ENCODE measurements around the gene SLC6A4. TPM values are rescaled to one million over a fixed set of nuclear protein-coding genes. Genes with fewer than 3 reads are reported as not detected.

Gene SLC6A4
- total RNA-seq, 1 experiment from 2014 or later, result not detected

GRCh38 chr17:30221346-30221745 lies 14.2 kb downstream of the SLC6A4 start:
- no peaks in the 10 kb centered on the region for H3K9me3 Mint-ChIP-seq (ENCODE audit: low read depth, unreplicated experiment)
- no peak overlapping the region for H3K27ac Mint-ChIP-seq (ENCODE audit: unreplicated experiment)
- no peak for DNase-seq
- CTCF ChIA-PET, result no interaction called here
- BruUV-seq (replicated peaks), result no TSS peak
- no peaks in the 10 kb centered on the region for H3K4me1 Mint-ChIP-seq (ENCODE audit: low read depth, unreplicated experiment)
- H3K4me3 Mint-ChIP-seq (ENCODE audit: low read depth, unreplicated experiment), result no peak overlapping the region
- intact Hi-C loops (cut with micrococcal nuclease; ENCODE audit: unreplicated experiment), result no loop called here
- H3K27me3 Mint-ChIP-seq (ENCODE audit: unreplicated experiment), result peaks cover 62% of the 10 kb centered on the region
- H3K36me3 Mint-ChIP-seq (ENCODE audit: insufficient read depth, unreplicated experiment), result no peaks in the 10 kb centered on the region
- no peak for TF ChIP-seq CTCF (IDR thresholded peaks at IDR 0.05; ENCODE audit: unreplicated experiment)

GRCh38 chr17:30220414-30220813 lies 15.1 kb downstream of the SLC6A4 start:
- no peaks in the 10 kb centered on the region for H3K4me1 Mint-ChIP-seq (ENCODE audit: low read depth, unreplicated experiment)
- CTCF ChIA-PET, result no interaction called here
- H3K27ac Mint-ChIP-seq (ENCODE audit: unreplicated experiment), result no peak overlapping the region
- no TSS peak for BruUV-seq (replicated peaks)
- intact Hi-C loops (cut with micrococcal nuclease; ENCODE audit: unreplicated experiment), result no loop called here
- no peaks in the 10 kb centered on the region for H3K36me3 Mint-ChIP-seq (ENCODE audit: insufficient read depth, unreplicated experiment)
- peaks cover 55% of the 10 kb centered on the region for H3K27me3 Mint-ChIP-seq (ENCODE audit: unreplicated experiment)
- H3K4me3 Mint-ChIP-seq (ENCODE audit: low read depth, unreplicated experiment), result no peak overlapping the region
- no peak for DNase-seq
- no peak for TF ChIP-seq CTCF (IDR thresholded peaks at IDR 0.05; ENCODE audit: unreplicated experiment)
- H3K9me3 Mint-ChIP-seq (ENCODE audit: low read depth, unreplicated experiment), result no peaks in the 10 kb centered on the region

DNA sequence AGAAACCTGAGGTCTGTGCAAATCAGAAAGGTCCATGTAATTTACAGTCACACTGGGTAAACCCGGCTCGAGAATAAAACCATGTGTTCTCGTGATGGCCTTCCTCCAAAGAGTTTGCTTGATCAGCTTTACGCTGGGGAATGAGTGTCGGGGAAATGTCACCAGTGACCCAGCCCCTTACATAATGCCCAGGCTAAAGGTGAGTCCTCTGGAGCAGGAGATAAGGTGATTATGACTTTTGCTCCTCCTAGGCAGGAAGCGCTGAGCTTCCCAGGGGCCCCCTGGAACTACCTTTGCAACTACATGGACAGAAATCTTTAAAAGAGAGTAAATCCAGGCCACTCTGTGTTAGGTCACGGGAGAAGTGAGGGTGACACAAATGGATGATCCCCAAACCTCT lies 15.7 kb downstream of the SLC6A4 start:
- intact Hi-C loops (cut with micrococcal nuclease; ENCODE audit: unreplicated experiment), result no loop called here
- BruUV-seq (replicated peaks), result no TSS peak
- Mint-ChIP-seq H3K4me3 (ENCODE audit: low read depth, unreplicated experiment) (no peak overlapping the region), H3K27me3 (ENCODE audit: unreplicated experiment) (peaks cover 49% of the 10 kb centered on the region), H3K9me3 (ENCODE audit: low read depth, unreplicated experiment) (no peaks in the 10 kb centered on the region), H3K4me1 (ENCODE audit: low read depth, unreplicated experiment) (no peaks in the 10 kb centered on the region), H3K27ac (ENCODE audit: unreplicated experiment) (no peak overlapping the region), H3K36me3 (ENCODE audit: insufficient read depth, unreplicated experiment) (no peaks in the 10 kb centered on the region)
- DNase-seq, result no peak
- no peak for TF ChIP-seq CTCF (IDR thresholded peaks at IDR 0.05; ENCODE audit: unreplicated experiment)
- CTCF ChIA-PET, result no interaction called here

GRCh38 chr17:30219315-30219714 lies 16.2 kb downstream of the SLC6A4 start:
- H3K9me3 Mint-ChIP-seq (ENCODE audit: low read depth, unreplicated experiment), result no peaks in the 10 kb centered on the region
- no TSS peak for BruUV-seq (replicated peaks)
- H3K4me1 Mint-ChIP-seq (ENCODE audit: low read depth, unreplicated experiment), result no peaks in the 10 kb centered on the region
- no peak for TF ChIP-seq CTCF (IDR thresholded peaks at IDR 0.05; ENCODE audit: unreplicated experiment)
- DNase-seq, result no peak
- H3K4me3 Mint-ChIP-seq (ENCODE audit: low read depth, unreplicated experiment), result no peak overlapping the region
- H3K36me3 Mint-ChIP-seq (ENCODE audit: insufficient read depth, unreplicated experiment), result no peaks in the 10 kb centered on the region
- CTCF ChIA-PET, result no interaction called here
- intact Hi-C loops (cut with micrococcal nuclease; ENCODE audit: unreplicated experiment), result no loop called here
- H3K27me3 Mint-ChIP-seq (ENCODE audit: unreplicated experiment), result peaks cover 46% of the 10 kb centered on the region
- H3K27ac Mint-ChIP-seq (ENCODE audit: unreplicated experiment), result no peak overlapping the region

DNA sequence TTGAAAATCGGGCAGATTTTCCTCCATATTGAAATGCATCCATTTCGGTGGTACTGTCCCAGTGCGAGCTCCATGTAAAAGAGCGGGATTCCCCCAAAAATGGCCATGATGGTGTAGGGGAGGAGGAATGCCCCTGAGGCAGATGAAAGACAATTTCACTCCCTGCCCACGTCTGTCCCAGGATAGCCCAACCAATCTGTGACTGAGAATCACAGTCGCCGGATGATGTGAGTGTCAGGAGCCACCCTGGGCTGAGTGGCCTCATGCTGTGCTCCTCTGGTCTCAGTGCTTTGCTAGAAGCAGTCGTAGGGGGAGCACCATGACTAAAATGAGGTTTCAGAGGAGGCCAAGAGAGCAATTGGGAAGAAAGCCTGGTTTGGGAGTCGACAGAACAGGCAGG lies 16.7 kb downstream of the SLC6A4 start:
- CTCF ChIA-PET, result no interaction called here
- DNase-seq, result no peak
- Mint-ChIP-seq H3K9me3 (ENCODE audit: low read depth, unreplicated experiment) (no peaks in the 10 kb centered on the region), H3K27ac (ENCODE audit: unreplicated experiment) (no peak overlapping the region), H3K27me3 (ENCODE audit: unreplicated experiment) (peaks cover 46% of the 10 kb centered on the region), H3K4me1 (ENCODE audit: low read depth, unreplicated experiment) (no peaks in the 10 kb centered on the region), H3K4me3 (ENCODE audit: low read depth, unreplicated experiment) (no peak overlapping the region), H3K36me3 (ENCODE audit: insufficient read depth, unreplicated experiment) (no peaks in the 10 kb centered on the region)
- BruUV-seq (replicated peaks), result no TSS peak
- intact Hi-C loops (cut with micrococcal nuclease; ENCODE audit: unreplicated experiment), result no loop called here
- no peak for TF ChIP-seq CTCF (IDR thresholded peaks at IDR 0.05; ENCODE audit: unreplicated experiment)

Measured in Calu3 (cell line).